Lung (tissue), 12 donors: ENCODE data around the gene CPA2. TPM values are rescaled to one million over a fixed set of nuclear protein-coding genes. Genes with fewer than 3 reads are reported as not detected.

Experiments
- ATAC-seq: fragments of 200-7000 bp; cut with Tn5 transposase; one replicate; pipeline ENCODE4 v1.9.1; 2020; ENCODE audit warnings: moderate number of reproducible peaks; ENCODE audit not compliant: insufficient read depth, low FRiP score
- DNase-seq, 3 donors: peaks; one replicate each; pipeline ENCODE4 v3.0.0-alpha.2; 2013 to 2017
- H3K27ac ChIP-seq, 2 donors: one replicate each; pipeline ENCODE4 v1.5.1; 2013; ENCODE audit warnings: mild to moderate bottlenecking in 2 of 2, moderate library complexity in 2 of 2, control low read depth in 1 of 2, inconsistent platforms in 1 of 2, low read depth in 1 of 2, low read length in 1 of 2
- H3K27me3 ChIP-seq, 3 donors: one replicate each; pipeline ENCODE4 v1.5.1; 2013; ENCODE audit warnings: low read length in 2 of 3; ENCODE audit not compliant: control insufficient read depth in 3 of 3, insufficient read depth in 3 of 3
- H3K36me3 ChIP-seq, 4 donors: one replicate each; pipeline ENCODE4 v1.5.1; 2013; ENCODE audit warnings: low read length in 4 of 4, mild to moderate bottlenecking in 1 of 4, moderate library complexity in 1 of 4; ENCODE audit not compliant: control insufficient read depth in 4 of 4, insufficient read depth in 4 of 4
- H3K4me1 ChIP-seq, 5 donors: one replicate each; pipeline ENCODE4 v1.5.1; 2013; ENCODE audit warnings: low read length in 5 of 5, mild to moderate bottlenecking in 2 of 5, moderate library complexity in 1 of 5; ENCODE audit not compliant: control insufficient read depth in 5 of 5, insufficient read depth in 5 of 5
- H3K4me3 ChIP-seq: one replicate; pipeline ENCODE4 v1.5.1; 2013; ENCODE audit warnings: mild to moderate bottlenecking, control low read depth, moderate library complexity
- H3K9ac ChIP-seq, 2 donors: one replicate each; pipeline ENCODE4 v1.5.1; 2013; ENCODE audit warnings: low read length in 2 of 2, control low read depth in 1 of 2; ENCODE audit not compliant: insufficient read depth in 1 of 2
- H3K9me3 ChIP-seq, 4 donors: one replicate each; pipeline ENCODE4 v1.5.1; 2013; ENCODE audit warnings: low read length in 3 of 4, mild to moderate bottlenecking in 1 of 4, moderate library complexity in 1 of 4; ENCODE audit not compliant: control insufficient read depth in 4 of 4, insufficient read depth in 3 of 4
- WGBS, 2 donors: extraction: QIAGEN DNeasy Blood & Tissue Kit; methylation state at CpG; one replicate each; pipeline ENCODE4 v1.1.7; 2013; 5-methylcytosine and 5-hydroxymethylcytosine counted together
- polyA plus RNA-seq, 2 donors: library from polyadenylated mRNA; stranded (reverse); fragments of 200-250 nt; gene quantifications; one replicate each; pipeline ENCODE4 v1.2.1, GENCODE V29; 2013
- total RNA-seq, 2 donors: library from RNA; depleted of rRNA in 1 of 2; stranded (reverse); fragments of >200 nt in 1 of 2; gene quantifications; one replicate each; pipeline ENCODE4 v1.2.1, GENCODE V29; 2014 to 2021
- TF ChIP-seq, protein P1 (sequence below): IDR thresholded peaks from 2 replicates; pipeline ENCODE4 v1.5.1; 2012; ENCODE audit warnings: mild to moderate bottlenecking; ENCODE audit errors: control extremely low read depth, extremely low read depth
- donor health status: control.
- donor health status: control.
- donor health status: Bipolar disorder and iron deficiency.
- donor health status: healthy.
- donor health status: DM: yes; HTN: yes; CAD: no.

The CPA2 gene
- total and polyA plus RNA-seq, 4 donors, result 0.21 to 2.0 TPM; not detected in 2

DNA sequence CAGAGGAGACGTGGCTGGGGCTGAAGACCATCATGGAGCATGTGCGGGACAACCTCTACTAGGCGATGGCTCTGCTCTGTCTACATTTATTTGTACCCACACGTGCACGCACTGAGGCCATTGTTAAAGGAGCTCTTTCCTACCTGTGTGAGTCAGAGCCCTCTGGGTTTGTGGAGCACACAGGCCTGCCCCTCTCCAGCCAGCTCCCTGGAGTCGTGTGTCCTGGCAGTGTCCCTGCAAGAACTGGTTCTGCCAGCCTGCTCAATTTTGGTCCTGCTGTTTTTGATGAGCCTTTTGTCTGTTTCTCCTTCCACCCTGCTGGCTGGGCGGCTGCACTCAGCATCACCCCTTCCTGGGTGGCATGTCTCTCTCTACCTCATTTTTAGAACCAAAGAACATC, 56.0 kb downstream of the CPA2 start:
- DNase-seq (no peak), ATAC-seq (no peak)
- Histone ChIP-seq H3K27me3 (no peaks in the 10 kb centered on the region), H3K4me1 (no peaks in the 10 kb centered on the region), H3K27ac (no peak overlapping the region), H3K9me3 (peaks cover 0 to 2% (median 0%) of the 10 kb centered on the region in 4 donors), H3K36me3 (no peaks in the 10 kb centered on the region), H3K9ac (no peak overlapping the region), H3K4me3 (no peak overlapping the region)
- TF ChIP-seq, protein P1, sequence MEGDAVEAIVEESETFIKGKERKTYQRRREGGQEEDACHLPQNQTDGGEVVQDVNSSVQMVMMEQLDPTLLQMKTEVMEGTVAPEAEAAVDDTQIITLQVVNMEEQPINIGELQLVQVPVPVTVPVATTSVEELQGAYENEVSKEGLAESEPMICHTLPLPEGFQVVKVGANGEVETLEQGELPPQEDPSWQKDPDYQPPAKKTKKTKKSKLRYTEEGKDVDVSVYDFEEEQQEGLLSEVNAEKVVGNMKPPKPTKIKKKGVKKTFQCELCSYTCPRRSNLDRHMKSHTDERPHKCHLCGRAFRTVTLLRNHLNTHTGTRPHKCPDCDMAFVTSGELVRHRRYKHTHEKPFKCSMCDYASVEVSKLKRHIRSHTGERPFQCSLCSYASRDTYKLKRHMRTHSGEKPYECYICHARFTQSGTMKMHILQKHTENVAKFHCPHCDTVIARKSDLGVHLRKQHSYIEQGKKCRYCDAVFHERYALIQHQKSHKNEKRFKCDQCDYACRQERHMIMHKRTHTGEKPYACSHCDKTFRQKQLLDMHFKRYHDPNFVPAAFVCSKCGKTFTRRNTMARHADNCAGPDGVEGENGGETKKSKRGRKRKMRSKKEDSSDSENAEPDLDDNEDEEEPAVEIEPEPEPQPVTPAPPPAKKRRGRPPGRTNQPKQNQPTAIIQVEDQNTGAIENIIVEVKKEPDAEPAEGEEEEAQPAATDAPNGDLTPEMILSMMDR, result no peak
- WGBS, 2 donors, result 92 to 94% methylated on average over 7 of the region's 7 CpGs

DNA sequence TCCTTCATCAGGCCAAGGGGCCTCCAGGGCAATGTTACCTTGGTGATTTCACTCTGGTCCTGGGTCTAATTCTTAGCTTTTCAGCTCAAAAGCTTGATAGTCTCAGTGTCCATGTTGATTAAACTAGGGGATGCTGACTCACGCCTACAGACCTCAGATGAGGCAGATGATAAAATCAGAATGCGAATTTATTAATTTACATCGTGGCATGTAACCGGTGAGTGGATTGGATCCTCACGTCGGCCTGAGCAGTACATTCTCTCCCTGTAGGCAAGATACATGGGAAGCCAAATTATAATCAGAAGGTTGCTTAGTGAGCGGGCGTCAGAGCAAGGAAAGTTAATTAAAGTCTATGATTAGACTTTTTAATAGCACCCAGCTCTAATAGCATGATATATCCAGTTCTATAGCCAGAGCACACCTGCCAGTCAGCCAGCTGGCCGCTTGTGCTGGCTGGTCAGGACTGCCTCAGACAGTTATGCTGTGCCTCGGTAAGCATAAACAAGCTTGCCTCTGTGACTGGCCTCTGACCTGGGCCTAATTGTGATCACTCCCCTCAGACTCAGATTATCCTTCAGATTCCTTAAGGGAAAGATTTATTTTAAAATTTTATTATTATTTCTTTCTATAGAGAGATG, 57.8 kb downstream of the CPA2 start:
- H3K4me1 ChIP-seq, result peaks cover 0 to 2% (median 0%) of the 10 kb centered on the region in 5 donors
- TF ChIP-seq, protein P1, result no peak
- H3K27ac ChIP-seq, result no peak overlapping the region
- no peak for DNase-seq
- no peak overlapping the region for H3K4me3 ChIP-seq
- no peak overlapping the region for H3K9ac ChIP-seq
- no peaks in the 10 kb centered on the region for H3K36me3 ChIP-seq
- no peaks in the 10 kb centered on the region for H3K27me3 ChIP-seq
- peaks cover 0 to 2% (median 0%) of the 10 kb centered on the region in 4 donors for H3K9me3 ChIP-seq
- 92 to 94% methylated on average over 10 of the region's 10 CpGs for WGBS, 2 donors
- no peak for ATAC-seq

DNA sequence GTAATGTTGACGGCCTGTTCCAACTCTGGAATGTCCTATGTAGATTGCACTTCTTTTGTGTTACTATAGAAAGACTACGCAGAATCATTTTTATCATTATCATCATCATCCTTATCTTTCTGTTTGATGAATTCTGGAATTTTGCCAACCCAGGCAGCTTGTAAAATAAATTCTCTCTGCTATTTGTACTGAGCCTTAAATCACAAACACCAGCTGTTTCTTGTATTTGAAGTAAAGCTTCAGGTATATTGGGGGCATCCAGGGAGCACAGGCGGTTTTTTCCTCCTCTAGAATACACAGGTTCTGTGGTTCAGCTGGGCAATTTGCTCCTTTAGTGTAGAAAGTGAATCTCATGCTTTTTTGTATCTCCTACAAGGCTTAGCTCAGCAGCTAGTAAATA, 63.0 kb downstream of the CPA2 start:
- WGBS, 2 donors, result 79 to 87% methylated on average over 3 of the region's 3 CpGs
- peak in 2 of 3 donors; percentile 28 to 37 for DNase-seq
- no peak for ATAC-seq
- Histone ChIP-seq H3K27ac (no peak overlapping the region), H3K27me3 (no peaks in the 10 kb centered on the region), H3K9ac (no peak overlapping the region), H3K4me3 (no peak overlapping the region), H3K4me1 (peaks cover 0 to 10% (median 0%) of the 10 kb centered on the region in 5 donors), H3K9me3 (peaks cover 0 to 2% (median 0%) of the 10 kb centered on the region in 4 donors), H3K36me3 (no peaks in the 10 kb centered on the region)
- TF ChIP-seq, protein P1, result no peak
